ENCODE data around the gene SEZ6L.

DNA sequence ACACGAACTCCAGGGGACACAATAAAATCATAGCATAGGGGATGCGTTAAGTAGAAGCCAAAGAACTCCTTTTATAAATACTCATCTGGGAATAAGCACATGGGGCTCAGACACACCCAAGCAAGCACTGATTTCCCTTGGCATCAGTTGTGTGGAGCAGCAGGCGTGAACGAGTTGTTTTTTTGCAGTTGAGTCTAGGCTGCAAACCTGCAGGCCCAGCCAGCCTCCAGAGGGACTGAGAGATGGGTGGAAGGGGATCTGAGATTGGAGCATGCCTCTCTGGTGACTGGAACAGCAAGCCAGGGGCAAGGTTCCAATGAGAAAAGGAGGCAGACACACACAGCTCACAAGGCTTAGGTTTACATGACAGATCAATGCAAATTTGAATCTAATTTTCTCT is 27.4 kb upstream of the SEZ6L start:
- TF ChIP-seq JUND (IDR thresholded peaks at IDR 0.05; ENCODE audit: low read depth, low read length) (no peak), CBX5 (IDR thresholded peaks at IDR 0.05; ENCODE audit: low read depth) (no peak), EZH2 (IDR thresholded peaks at IDR 0.05; ENCODE audit: borderline replicate concordance, control insufficient read depth, low read depth, low read length) (no peak), CEBPB (IDR thresholded peaks at IDR 0.05; ENCODE audit: borderline replicate concordance in 1 of 2, low read depth in 2 of 2, low read length in 2 of 2) (no peak), PAX5 (IDR thresholded peaks at IDR 0.05; ENCODE audit: borderline replicate concordance, low read depth, low read length) (no peak), BRCA1 (IDR thresholded peaks at IDR 0.05; ENCODE audit: low read depth, low read length) (no peak), CHD1 (IDR thresholded peaks at IDR 0.05; ENCODE audit: low read depth, low read length) (no peak)
- TF ChIP-seq, protein P1, sequence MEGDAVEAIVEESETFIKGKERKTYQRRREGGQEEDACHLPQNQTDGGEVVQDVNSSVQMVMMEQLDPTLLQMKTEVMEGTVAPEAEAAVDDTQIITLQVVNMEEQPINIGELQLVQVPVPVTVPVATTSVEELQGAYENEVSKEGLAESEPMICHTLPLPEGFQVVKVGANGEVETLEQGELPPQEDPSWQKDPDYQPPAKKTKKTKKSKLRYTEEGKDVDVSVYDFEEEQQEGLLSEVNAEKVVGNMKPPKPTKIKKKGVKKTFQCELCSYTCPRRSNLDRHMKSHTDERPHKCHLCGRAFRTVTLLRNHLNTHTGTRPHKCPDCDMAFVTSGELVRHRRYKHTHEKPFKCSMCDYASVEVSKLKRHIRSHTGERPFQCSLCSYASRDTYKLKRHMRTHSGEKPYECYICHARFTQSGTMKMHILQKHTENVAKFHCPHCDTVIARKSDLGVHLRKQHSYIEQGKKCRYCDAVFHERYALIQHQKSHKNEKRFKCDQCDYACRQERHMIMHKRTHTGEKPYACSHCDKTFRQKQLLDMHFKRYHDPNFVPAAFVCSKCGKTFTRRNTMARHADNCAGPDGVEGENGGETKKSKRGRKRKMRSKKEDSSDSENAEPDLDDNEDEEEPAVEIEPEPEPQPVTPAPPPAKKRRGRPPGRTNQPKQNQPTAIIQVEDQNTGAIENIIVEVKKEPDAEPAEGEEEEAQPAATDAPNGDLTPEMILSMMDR (IDR thresholded peaks at IDR 0.05 in 2 of 3, conservative IDR thresholded peaks at IDR 0.05 in 1 of 3; ENCODE audit: control insufficient read depth in 2 of 3, extremely low read depth in 1 of 3, insufficient read depth in 1 of 3, low read depth in 3 of 3, low read length in 3 of 3), result no peak
